Measurements from ENCODE around the gene RAI2.

The RAI2 gene

GRCh38 chrX:17848545-17849265 is 12.4 kb downstream of the RAI2 start:
- Mint-ChIP-seq H3K36me3 (ENCODE audit: low read depth) (no peaks in the 10 kb centered on the region), H3K27ac (no peak overlapping the region), H3K27me3 (ENCODE audit: low read depth, poor library complexity) (peaks cover 10% of the 10 kb centered on the region), H3K4me1 (peaks cover 8% of the 10 kb centered on the region), H3K4me3 (no peak overlapping the region), H3K9me3 (peaks cover 18% of the 10 kb centered on the region)
- TF ChIP-seq CTCF (IDR thresholded peaks at IDR 0.05), result no peak
- no peak for DNase-seq

DNA sequence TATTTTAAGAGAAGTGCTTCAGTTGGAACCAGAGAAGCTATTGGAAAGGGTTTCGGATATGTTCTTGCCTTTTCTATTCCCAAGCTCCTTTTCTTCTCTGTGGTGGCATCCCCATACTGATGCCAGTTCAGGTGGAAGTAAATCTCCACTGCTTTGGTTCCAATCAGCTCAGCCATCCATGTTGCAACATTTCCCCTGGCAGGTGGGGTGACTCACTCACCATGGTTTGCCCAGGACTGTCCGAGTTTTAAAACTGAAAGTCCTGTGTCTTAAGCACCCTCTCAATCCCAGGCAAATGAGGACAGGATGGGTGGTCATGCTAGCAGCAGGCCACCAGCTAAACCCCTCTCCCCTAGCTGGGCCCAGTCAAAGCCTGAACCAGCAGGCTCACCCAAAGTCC is 15.1 kb downstream of the RAI2 start:
- TF ChIP-seq CTCF (IDR thresholded peaks at IDR 0.05), result no peak
- no peak for DNase-seq
- Mint-ChIP-seq H3K36me3 (ENCODE audit: low read depth) (no peaks in the 10 kb centered on the region), H3K27me3 (ENCODE audit: low read depth, poor library complexity) (peaks cover 6% of the 10 kb centered on the region), H3K4me3 (no peak overlapping the region), H3K4me1 (no peaks in the 10 kb centered on the region), H3K27ac (no peak overlapping the region), H3K9me3 (peaks cover 12% of the 10 kb centered on the region)

DNA sequence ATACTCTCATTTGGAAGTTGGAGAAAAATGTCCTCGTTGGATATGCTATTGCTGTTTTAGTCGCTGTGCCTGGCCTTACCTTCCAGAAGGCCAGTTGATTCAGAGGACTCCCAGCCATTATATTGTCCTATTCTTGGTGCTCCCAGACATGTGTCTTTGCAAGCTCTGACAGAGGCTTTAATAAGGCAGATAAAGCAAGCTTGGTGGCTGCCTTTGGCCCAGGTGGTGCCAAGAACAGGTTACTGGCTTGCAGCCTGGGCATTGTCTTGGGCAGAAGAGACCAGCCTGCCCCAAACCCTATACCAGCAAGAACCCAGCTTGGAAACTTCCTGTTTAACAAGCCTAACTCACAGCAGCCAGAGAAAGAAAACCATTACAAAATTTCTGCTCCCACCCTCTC is 16.9 kb downstream of the RAI2 start:
- Mint-ChIP-seq H3K36me3 (ENCODE audit: low read depth) (no peaks in the 10 kb centered on the region), H3K27ac (no peak overlapping the region), H3K4me1 (no peaks in the 10 kb centered on the region), H3K9me3 (peaks cover 7% of the 10 kb centered on the region), H3K27me3 (ENCODE audit: low read depth, poor library complexity) (peaks cover 6% of the 10 kb centered on the region), H3K4me3 (no peak overlapping the region)
- TF ChIP-seq CTCF (IDR thresholded peaks at IDR 0.05), result no peak
- no peak for DNase-seq

DNA sequence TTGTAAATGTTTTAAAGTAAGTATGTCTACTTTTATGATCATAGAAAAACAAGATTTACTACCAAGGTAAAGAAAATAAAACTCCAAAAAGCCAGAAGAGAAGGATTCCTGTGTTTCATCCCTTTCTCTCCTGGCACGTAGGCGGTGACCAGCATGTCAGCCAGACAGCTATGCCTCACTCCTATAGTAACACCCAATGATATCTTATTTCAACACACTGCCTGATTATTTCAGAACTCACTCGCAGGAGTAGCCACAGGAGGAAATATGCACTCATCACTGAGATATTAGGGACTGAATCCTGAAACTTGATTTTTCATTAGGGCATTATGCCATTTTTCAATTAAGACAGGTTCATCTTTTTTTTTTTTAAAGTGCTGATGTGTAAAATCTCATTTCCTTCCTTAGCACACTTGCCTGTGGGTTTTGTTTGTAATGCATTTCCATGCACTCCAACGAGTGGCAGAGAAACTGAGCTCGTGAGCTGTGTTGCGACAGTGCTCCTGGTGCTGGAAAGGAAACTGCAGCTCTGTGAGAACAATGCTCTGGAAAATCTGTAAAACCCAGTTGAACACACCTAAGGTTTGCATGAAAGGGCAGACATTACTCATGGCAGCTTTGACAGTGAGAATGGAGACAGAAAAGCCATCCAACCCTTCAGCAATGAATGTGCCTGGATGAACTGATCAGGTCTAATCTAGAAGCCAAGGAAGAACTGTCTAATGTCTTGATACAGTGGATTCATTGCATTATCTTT is 18.2 kb downstream of the RAI2 start:
- TF ChIP-seq CTCF (IDR thresholded peaks at IDR 0.05), result no peak
- Mint-ChIP-seq H3K27me3 (ENCODE audit: low read depth, poor library complexity) (peaks cover 6% of the 10 kb centered on the region), H3K9me3 (peaks cover 11% of the 10 kb centered on the region)

DNA sequence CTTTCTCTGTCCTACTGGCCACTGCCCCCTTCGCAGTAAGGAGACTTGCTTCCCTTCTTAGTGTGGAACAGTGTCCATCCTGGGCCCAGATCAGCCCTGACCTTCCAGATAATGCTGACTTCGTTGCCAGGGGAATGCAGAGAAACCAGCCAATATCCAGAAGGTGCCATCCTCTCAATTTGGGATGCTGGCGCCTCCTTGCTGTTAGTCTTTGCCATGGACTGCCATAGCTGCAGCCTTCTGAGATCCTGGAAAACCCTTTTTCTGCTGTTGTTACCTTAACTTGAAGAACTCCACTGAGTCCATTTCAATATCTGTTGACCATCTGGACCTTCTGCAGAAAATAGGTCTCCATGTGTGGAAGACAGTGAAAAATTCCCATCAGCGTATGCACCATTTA is 21.8 kb downstream of the RAI2 start:
- no peak for TF ChIP-seq CTCF (IDR thresholded peaks at IDR 0.05)
- Mint-ChIP-seq H3K4me1 (no peaks in the 10 kb centered on the region), H3K36me3 (ENCODE audit: low read depth) (no peaks in the 10 kb centered on the region), H3K4me3 (no peak overlapping the region), H3K9me3 (peaks cover 8% of the 10 kb centered on the region), H3K27me3 (ENCODE audit: low read depth, poor library complexity) (no peaks in the 10 kb centered on the region), H3K27ac (no peak overlapping the region)
- no peak for DNase-seq

More for the DNA sequence above, 18.2 kb downstream of the RAI2 start:
- Mint-ChIP-seq H3K4me1 (no peaks in the 10 kb centered on the region), H3K36me3 (ENCODE audit: low read depth) (no peaks in the 10 kb centered on the region), H3K27ac (no peak overlapping the region), H3K4me3 (no peak overlapping the region)
- DNase-seq, result no peak
